ENCODE measurements around the gene PSMA2.

- TF ChIP-seq CTCF (IDR thresholded peaks at IDR 0.05; ENCODE audit: low read depth, low read length, missing input control) (no peak), YY1 (IDR thresholded peaks at IDR 0.05) (no peak), NR2F2 (IDR thresholded peaks at IDR 0.05) (no peak), REST (IDR thresholded peaks at IDR 0.05) (no peak), TAF1 (conservative IDR thresholded peaks at IDR 0.05) (no peak), MAX (IDR thresholded peaks at IDR 0.05) (no peak), ZBTB33 (IDR thresholded peaks at IDR 0.05) (no peak), SP1 (IDR thresholded peaks at IDR 0.05) (no peak), EGR1 (IDR thresholded peaks at IDR 0.05; ENCODE audit: low read depth in 2 of 2) (no peak), GABPA (IDR thresholded peaks at IDR 0.05 in 1 of 2, conservative IDR thresholded peaks at IDR 0.05 in 1 of 2) (no peak), ATF3 (IDR thresholded peaks at IDR 0.05) (no peak)
These were observed 62.6 kb downstream of the PSMA2 start for GRCh38 chr7:42869131-42870020.
